K562 treated with DMSO at 1 percent for 48 hours (cell line): ENCODE results near the gene PRSS21. TPM values are rescaled to one million over a fixed set of nuclear protein-coding genes. Genes with fewer than 3 reads are reported as not detected.

Source experiments
- total RNA-seq: library from RNA; unstranded; fragments of 300-600 nt; gene quantifications from 2 replicates; pipeline ENCODE4 v1.2.3, GENCODE V29; 2022; ENCODE audit warnings: low replicate concordance; ENCODE audit errors: extremely low read depth

The PRSS21 gene, protein sequence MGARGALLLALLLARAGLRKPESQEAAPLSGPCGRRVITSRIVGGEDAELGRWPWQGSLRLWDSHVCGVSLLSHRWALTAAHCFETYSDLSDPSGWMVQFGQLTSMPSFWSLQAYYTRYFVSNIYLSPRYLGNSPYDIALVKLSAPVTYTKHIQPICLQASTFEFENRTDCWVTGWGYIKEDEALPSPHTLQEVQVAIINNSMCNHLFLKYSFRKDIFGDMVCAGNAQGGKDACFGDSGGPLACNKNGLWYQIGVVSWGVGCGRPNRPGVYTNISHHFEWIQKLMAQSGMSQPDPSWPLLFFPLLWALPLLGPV
- total RNA-seq, result not detected in 2 replicates

DNA sequence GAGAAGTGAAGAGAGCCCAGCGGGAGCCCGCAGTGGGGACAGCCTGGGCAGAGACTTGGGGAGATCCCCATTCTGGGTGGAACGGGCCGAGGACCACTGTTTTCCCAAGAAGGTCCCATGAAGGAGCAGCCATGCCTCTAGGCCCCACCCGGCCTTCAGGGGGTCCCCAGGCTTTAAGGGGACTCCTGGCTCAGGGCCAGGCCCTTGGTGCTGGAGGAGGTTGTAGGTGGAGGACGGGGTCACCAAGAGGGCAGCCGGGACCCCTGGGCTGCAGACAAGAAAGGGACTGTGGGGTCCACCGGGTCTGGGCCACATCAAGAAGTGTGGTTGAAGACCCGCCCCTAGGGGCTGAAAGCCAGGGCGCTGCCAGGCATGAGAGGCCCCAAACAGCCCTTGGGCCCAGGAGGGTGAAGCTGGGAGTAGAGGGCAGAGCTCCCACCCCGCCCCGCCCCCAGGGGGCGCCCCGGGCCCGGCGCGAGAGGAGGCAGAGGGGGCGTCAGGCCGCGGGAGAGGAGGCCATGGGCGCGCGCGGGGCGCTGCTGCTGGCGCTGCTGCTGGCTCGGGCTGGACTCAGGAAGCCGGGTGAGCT is at the start of gene PRSS21:
Gene PRSS21 (plus strand): TSS at position 487 of the 589 bp plus-strand sequence. CDS start 32 bp downstream, at position 519.

DNA sequence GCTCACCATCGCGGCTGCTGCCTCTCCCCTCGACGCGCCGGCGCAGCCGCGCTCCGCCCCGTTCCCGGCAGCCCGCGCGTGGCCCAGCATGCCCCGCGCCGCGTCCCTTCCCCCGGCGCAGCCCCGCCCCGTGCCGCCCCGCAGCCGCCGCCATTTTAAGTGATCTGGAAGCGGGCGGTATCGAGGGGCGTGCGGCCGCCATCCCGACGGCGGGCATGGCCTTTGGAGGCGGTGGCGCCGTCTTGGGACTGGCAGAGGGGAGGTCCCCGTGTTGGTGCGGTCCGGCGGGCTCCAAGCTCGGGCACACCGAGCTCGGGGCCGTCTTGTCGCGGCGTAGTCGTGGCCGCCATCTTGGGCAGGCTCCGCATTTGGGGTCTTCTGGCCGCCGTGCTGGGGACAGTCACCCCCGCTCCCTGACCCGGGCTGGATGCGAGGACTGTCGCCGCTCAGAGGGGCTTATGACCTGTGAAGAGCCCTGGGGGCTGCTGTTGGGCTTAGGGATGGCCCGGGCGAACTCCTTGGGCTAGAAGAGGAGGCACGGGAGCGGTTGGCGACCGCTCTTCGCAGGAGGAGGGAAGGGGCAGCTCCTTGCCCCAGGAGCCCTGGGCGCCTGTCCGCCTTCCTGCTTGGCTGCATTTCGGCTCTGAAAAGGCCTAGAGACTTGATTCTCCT is 39.7 kb upstream of the PRSS21 start, which contains the start of gene ELOB:
Gene ELOB (minus strand): TSS at position 50 of the 672 bp plus-strand sequence. CDS start 41 bp downstream, at position 9.

DNA sequence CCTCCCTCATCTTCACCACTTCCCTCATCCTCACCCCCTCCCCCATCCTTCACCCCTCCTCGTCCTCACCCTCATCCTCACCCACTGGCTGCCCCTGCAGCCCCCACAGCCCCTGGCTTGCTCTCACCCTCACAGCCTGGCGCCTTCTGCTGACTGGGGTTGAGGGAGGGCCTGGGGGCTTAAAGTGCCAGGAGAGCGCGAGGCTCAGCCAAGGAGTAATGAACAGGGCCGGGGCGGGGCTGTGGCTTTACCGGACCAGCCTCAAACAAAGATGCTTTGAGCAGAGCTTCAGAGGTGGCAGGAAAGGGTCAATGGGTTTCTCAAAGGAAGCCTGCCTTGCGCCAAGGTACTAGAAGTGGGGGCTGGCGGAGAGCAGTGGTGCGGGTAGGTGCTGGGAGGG is 29.6 kb upstream of the PRSS21 start, which contains the start of gene PRSS33:
Gene PRSS33 (minus strand): TSS at position 155 of the 400 bp plus-strand sequence. CDS start 1,013 bp downstream, outside the sequence.

DNA sequence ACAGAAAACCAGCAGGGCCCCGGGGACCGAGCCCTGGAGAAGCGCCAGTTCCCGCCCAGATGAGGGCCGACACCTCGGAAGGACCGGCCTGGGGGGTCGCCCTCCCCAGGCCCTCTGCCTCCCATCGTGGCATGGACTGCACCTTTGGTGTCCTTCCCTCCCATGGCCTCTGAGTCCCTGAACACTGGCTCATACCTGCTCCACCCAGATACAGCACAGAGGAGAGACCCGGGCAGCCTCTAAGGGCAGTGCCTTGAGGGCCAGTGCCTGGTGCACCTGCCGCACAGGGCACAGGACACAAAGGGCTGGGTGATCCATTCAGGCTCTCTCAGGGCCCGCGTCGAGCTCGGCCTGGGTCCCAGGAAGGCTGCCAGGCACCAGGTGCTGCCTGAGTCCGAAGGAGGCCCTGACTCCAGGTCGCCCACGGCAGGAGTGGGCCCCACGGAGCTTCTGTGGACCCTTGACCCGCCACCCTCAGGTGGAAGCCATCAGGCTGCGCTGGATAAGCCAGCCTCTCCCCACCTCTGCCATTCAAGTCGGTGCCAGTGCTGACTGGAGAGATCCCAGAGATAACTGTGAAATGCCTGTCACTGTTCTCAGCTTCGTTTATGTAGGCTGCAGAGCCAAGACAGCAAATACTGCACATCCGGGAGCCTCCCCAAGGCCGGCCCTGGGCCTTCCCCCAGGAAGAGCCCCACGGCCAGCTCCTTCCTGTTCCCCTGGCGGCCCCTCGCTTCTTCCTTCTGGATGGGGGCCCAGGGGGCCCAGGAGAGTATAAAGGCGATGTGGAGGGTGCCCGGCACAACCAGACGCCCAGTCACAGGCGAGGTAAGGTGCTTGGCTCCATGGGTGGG is 12.7 kb downstream of the PRSS21 start, which contains the start of gene ZG16B:
Gene ZG16B (plus strand): TSS at position 803 of the 854 bp plus-strand sequence. CDS start 139 bp downstream, outside the sequence.

DNA sequence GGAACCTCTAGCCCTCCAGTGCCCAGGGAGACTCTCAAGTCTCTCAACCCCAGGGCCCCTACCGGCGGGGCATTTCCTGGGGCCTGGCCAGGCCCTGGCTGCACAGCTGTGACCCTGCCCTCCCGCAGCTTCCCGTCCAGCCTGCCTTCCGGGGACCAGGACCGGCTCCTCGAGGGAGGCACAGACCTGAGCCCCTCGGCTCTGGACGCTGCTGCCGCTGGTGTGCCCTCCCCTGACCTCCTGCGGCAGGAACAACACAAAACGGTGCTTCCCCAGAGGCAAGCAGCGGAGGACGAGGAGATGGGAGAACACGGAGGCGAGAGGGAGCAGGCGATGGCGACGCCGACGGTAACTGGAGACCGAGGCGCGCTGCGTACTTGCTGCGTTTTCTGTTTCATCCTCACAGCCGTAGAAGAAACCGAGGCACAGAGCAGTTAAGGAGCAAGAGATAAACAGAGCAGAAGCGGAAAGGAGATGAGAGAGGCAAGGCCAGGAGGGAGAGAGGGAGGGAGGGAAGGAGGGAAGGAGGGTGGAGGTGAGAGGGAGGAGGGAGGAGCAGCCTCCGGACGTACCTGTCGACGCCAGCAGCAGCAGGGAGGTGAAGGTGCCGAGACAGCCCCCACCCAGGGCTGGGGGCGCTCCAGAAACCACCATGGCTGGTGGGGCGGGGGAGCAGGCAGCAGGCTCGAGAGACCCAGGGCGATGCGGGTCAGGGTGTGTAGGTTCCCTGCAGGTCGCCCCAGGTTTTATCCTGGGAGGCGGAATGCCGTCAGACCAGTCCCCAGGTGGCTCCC is 40.6 kb downstream of the PRSS21 start, which contains the start of gene PRSS22:
Gene PRSS22 (minus strand): TSS at position 720 of the 794 bp plus-strand sequence. CDS start 66 bp downstream, at position 654.

Other genes starting within 250 kb of the PRSS21 start
- gene KCTD5, start 134.7 kb upstream of the PRSS21 start, total RNA-seq, result not detected in 2 replicates
- not detected in 2 replicates for gene PRSS27, start 97.0 kb upstream of the PRSS21 start, total RNA-seq
- 132 TPM in 1 of 2 replicates, not detected in the other for gene SRRM2, start 64.6 kb upstream of the PRSS21 start, total RNA-seq
- gene ELOB, start 40.0 kb upstream of the PRSS21 start, total RNA-seq, result not detected in 2 replicates
- not detected in 2 replicates for gene PRSS33, start 29.7 kb upstream of the PRSS21 start, total RNA-seq
- not detected in 2 replicates for gene PRSS41, start 18.8 kb upstream of the PRSS21 start, total RNA-seq
- not detected in 2 replicates for gene ZG16B, start 13.1 kb downstream of the PRSS21 start, total RNA-seq
- gene PRSS22, start 40.9 kb downstream of the PRSS21 start, total RNA-seq, result not detected in 2 replicates
- gene FLYWCH2, start 66.0 kb downstream of the PRSS21 start, total RNA-seq, result not detected in 2 replicates
- not detected in 2 replicates for gene FLYWCH1, start 94.7 kb downstream of the PRSS21 start, total RNA-seq
- gene KREMEN2, start 147.0 kb downstream of the PRSS21 start, total RNA-seq, result not detected in 2 replicates
- not detected in 2 replicates for gene PAQR4, start 152.1 kb downstream of the PRSS21 start, total RNA-seq
- gene PKMYT1, start 163.2 kb downstream of the PRSS21 start, total RNA-seq, result not detected in 2 replicates
- not detected in 2 replicates for gene CLDN9, start 195.7 kb downstream of the PRSS21 start, total RNA-seq
- not detected in 2 replicates for gene CLDN6, start 200.9 kb downstream of the PRSS21 start, total RNA-seq
- gene TNFRSF12A, start 203.1 kb downstream of the PRSS21 start, total RNA-seq, result not detected in 2 replicates
- gene HCFC1R1, start 206.7 kb downstream of the PRSS21 start, total RNA-seq, result not detected in 2 replicates
- not detected in 2 replicates for gene THOC6, start 206.8 kb downstream of the PRSS21 start, total RNA-seq
- gene BICDL2, start 219.7 kb downstream of the PRSS21 start, total RNA-seq, result not detected in 2 replicates
- not detected in 2 replicates for gene MMP25, start 229.3 kb downstream of the PRSS21 start, total RNA-seq
- not detected in 2 replicates for gene IL32, start 248.4 kb downstream of the PRSS21 start, total RNA-seq